ENCODE measurements around the gene GPR78.

GPR78 gene

GRCh38 chr4:8580321-8581093 is at the start of gene GPR78:
Gene GPR78 (plus strand): TSS chr4:8580392. CDS start chr4:8580983, 591 bp downstream.
- ATAC-seq (replicated peaks; ENCODE audit: extremely low read depth, poor library complexity, severe bottlenecking) (no peak), DNase-seq (ENCODE audit: low spot score in 2 of 2) (no peak)
- Mint-ChIP-seq H3K4me1 (no peaks in the 10 kb centered on the region), H3K4me3 (no peak within 1 kb of the TSS), H3K27me3 (peaks cover 68% of the 10 kb centered on the region), H3K27ac (ENCODE audit: low read depth) (peak within 1 kb of the TSS; percentile 23), H3K9me3 (no peaks in the 10 kb centered on the region), H3K36me3 (ENCODE audit: insufficient read depth) (no peaks in the 10 kb centered on the region)

DNA sequence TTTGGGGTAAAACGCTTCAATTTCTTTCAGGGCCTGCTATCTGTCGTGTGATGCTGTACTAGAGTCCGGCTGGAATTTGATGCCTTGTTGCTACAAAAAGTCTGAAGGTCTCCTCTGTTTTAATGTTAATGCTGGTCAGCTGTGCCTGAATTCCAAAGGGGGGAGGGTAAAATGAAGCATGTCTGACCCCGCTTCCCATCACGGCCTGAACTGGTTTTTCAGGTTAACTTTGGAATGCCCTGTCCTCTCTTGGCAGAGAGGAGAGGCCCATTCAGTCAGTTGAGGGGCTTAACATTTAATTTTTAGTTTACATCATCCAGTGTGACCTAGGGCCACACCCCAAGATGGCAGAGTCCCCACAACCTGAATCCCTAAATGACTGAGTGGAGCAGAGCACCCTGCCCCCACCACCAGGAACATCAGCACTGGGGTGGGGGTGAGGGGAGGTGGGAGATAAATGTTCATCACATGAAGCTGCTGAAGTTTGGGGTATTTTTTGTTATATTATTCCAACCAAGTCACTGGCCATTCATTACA is 47.9 kb upstream of the GPR78 start:
- Mint-ChIP-seq H3K36me3 (ENCODE audit: insufficient read depth) (no peaks in the 10 kb centered on the region), H3K4me3 (no peak overlapping the region), H3K9me3 (no peaks in the 10 kb centered on the region), H3K4me1 (no peaks in the 10 kb centered on the region), H3K27ac (ENCODE audit: low read depth) (no peak overlapping the region), H3K27me3 (peaks cover 22% of the 10 kb centered on the region)
- no peak for ATAC-seq (replicated peaks; ENCODE audit: extremely low read depth, poor library complexity, severe bottlenecking)
- DNase-seq (ENCODE audit: low spot score in 2 of 2): no peak

- Mint-ChIP-seq H3K27ac (ENCODE audit: low read depth) (no peak overlapping the region), H3K27me3 (peaks cover 30% of the 10 kb centered on the region), H3K4me1 (no peaks in the 10 kb centered on the region), H3K9me3 (no peaks in the 10 kb centered on the region), H3K36me3 (ENCODE audit: insufficient read depth) (no peaks in the 10 kb centered on the region), H3K4me3 (no peak overlapping the region)
- no peak for ATAC-seq (replicated peaks; ENCODE audit: extremely low read depth, poor library complexity, severe bottlenecking)
- no peak for DNase-seq (ENCODE audit: low spot score in 2 of 2)
Measured at GRCh38 chr4:8533274-8533865, 46.8 kb upstream of the GPR78 start.

GRCh38 chr4:8534129-8534528 is 46.1 kb upstream of the GPR78 start:
- no peak overlapping the region for H3K27ac Mint-ChIP-seq (ENCODE audit: low read depth)
- H3K4me1 Mint-ChIP-seq: no peaks in the 10 kb centered on the region
- H3K27me3 Mint-ChIP-seq: peaks cover 32% of the 10 kb centered on the region
- ATAC-seq (replicated peaks; ENCODE audit: extremely low read depth, poor library complexity, severe bottlenecking): no peak
- H3K9me3 Mint-ChIP-seq: no peaks in the 10 kb centered on the region
- no peak overlapping the region for H3K4me3 Mint-ChIP-seq
- H3K36me3 Mint-ChIP-seq (ENCODE audit: insufficient read depth): no peaks in the 10 kb centered on the region
- no peak for DNase-seq (ENCODE audit: low spot score in 2 of 2)

DNA sequence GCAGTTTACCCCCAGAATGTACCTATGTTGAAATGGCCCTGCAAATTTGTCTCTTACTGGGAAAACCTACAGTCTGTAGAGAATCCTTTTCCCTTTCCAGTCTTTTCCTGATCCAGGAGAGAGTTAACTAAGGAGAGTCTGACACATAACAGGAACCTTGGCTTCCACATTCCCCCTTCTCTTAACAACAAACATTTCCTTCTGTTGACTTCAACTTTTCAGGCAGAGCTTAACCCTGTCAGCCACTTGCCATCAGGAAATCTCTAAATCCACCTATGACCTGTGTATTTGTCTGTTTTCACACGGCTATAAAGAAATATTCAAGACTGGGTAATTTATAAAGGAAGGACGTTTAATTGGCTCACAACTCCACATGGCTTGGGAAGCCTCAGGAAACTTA is 45.6 kb upstream of the GPR78 start:
- Mint-ChIP-seq H3K27ac (ENCODE audit: low read depth) (no peak overlapping the region), H3K4me3 (no peak overlapping the region), H3K36me3 (ENCODE audit: insufficient read depth) (no peaks in the 10 kb centered on the region), H3K27me3 (peaks cover 32% of the 10 kb centered on the region), H3K4me1 (no peaks in the 10 kb centered on the region), H3K9me3 (no peaks in the 10 kb centered on the region)
- DNase-seq (ENCODE audit: low spot score in 2 of 2) (no peak), ATAC-seq (replicated peaks; ENCODE audit: extremely low read depth, poor library complexity, severe bottlenecking) (no peak)

GRCh38 chr4:8536467-8536866 is 43.7 kb upstream of the GPR78 start:
- no peaks in the 10 kb centered on the region for H3K36me3 Mint-ChIP-seq (ENCODE audit: insufficient read depth)
- peaks cover 17% of the 10 kb centered on the region for H3K27me3 Mint-ChIP-seq
- peak overlapping the region; percentile 41 for H3K27ac Mint-ChIP-seq (ENCODE audit: low read depth)
- no peaks in the 10 kb centered on the region for H3K4me1 Mint-ChIP-seq
- H3K4me3 Mint-ChIP-seq: no peak overlapping the region
- DNase-seq (ENCODE audit: low spot score in 2 of 2) (no peak), ATAC-seq (replicated peaks; ENCODE audit: extremely low read depth, poor library complexity, severe bottlenecking) (no peak)
- no peaks in the 10 kb centered on the region for H3K9me3 Mint-ChIP-seq

DNA sequence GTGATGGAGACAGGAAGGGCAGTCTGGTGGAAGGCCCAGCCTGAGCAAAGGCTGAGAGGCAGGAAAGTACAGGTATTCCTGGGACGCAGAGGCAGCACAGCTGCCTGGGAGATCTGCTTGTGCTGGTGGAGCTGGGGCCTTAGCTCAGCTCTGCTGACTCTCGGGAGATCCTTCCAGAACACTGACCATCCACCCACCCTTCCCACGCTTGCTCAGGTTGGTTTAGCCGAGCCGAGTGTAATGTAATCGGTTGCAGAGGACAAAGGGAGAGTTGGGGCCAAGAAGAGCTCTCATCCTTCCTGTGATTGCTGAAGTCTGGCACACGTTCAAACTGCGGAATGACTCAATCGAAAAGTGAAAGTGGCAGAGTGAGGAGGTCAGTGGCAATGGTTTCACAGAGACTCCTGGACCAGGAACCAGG is 43.1 kb upstream of the GPR78 start:
- Mint-ChIP-seq H3K27me3 (peaks cover 12% of the 10 kb centered on the region), H3K4me1 (no peaks in the 10 kb centered on the region), H3K4me3 (no peak overlapping the region), H3K9me3 (no peaks in the 10 kb centered on the region), H3K27ac (ENCODE audit: low read depth) (no peak overlapping the region), H3K36me3 (ENCODE audit: insufficient read depth) (no peaks in the 10 kb centered on the region)
- no peak for DNase-seq (ENCODE audit: low spot score in 2 of 2)
- ATAC-seq (replicated peaks; ENCODE audit: extremely low read depth, poor library complexity, severe bottlenecking): no peak

- no peak overlapping the region for H3K27ac Mint-ChIP-seq (ENCODE audit: low read depth)
- DNase-seq (ENCODE audit: low spot score in 2 of 2) (no peak), ATAC-seq (replicated peaks; ENCODE audit: extremely low read depth, poor library complexity, severe bottlenecking) (no peak)
- no peak overlapping the region for H3K4me3 Mint-ChIP-seq
- H3K36me3 Mint-ChIP-seq (ENCODE audit: insufficient read depth): no peaks in the 10 kb centered on the region
- H3K9me3 Mint-ChIP-seq: no peaks in the 10 kb centered on the region
- H3K4me1 Mint-ChIP-seq: no peaks in the 10 kb centered on the region
- peaks cover 10% of the 10 kb centered on the region for H3K27me3 Mint-ChIP-seq
Measured at GRCh38 chr4:8538076-8538702, 42.0 kb upstream of the GPR78 start.

DNA sequence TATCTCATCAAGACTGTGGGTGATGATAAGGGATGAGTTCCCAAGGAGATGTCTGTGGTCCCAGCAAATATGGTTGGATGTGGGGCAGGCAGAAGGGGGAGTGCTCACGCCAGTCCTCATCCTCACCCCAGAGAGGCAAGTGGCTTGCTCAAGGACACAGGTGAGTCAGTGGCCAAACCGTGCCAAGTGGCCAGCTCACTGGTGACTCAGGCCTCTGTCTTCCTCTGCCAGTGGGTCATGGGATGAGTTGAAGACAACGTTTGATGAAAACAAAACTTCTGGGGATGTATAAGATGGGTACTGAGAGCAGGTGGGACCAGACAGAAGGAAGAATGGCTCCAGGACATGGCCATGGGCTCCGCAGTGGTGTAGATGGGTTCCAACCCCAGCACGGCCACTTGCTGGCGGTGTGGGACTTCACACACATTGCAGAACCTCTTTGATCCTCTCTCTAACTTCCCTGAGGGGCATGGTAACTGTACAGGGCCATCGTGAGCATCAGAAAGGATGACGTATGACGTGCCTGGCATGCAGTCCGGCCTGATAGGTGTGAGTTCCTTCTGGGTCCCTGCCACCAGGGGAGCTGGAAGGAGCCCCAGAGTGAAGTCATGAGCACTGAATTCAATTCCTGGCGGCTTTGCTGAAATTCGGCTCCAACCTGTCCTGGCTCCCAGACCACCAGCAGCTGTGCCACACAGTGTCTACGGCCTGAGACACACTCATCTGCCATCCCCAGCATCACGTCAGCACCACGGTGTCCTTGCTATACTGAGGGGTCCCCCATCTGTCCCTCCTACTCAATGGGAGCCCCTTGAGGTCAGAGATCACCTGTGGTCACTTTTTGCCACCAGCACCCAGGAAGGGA is 41.3 kb upstream of the GPR78 start:
- ATAC-seq (replicated peaks; ENCODE audit: extremely low read depth, poor library complexity, severe bottlenecking) (no peak), DNase-seq (ENCODE audit: low spot score in 2 of 2) (no peak)
- H3K9me3 Mint-ChIP-seq: no peaks in the 10 kb centered on the region
- no peaks in the 10 kb centered on the region for H3K36me3 Mint-ChIP-seq (ENCODE audit: insufficient read depth)
- H3K4me3 Mint-ChIP-seq: no peak overlapping the region
- H3K27me3 Mint-ChIP-seq: peaks cover 10% of the 10 kb centered on the region
- H3K4me1 Mint-ChIP-seq: no peaks in the 10 kb centered on the region
- no peak overlapping the region for H3K27ac Mint-ChIP-seq (ENCODE audit: low read depth)

DNA sequence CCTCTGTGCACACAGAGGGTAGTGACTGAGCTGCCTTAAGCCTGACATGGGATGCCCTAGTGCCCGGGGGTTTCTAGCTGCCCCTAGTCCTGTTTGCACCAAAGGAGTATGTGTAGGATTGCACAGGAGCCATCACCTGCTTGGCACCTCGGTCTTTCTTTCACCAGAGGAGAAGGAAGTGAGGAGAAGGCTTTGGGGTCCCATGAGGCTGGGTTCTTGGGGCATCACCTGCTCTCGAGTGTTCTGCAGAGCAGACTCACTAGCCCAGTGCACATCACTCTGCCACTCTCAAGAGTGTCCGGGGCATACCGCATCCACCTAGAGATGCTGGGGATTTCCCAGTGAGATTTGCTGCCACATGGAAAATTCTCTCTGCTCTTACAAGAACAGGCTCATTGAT is 40.5 kb upstream of the GPR78 start:
- Mint-ChIP-seq H3K9me3 (no peaks in the 10 kb centered on the region), H3K27me3 (peaks cover 17% of the 10 kb centered on the region), H3K4me1 (no peaks in the 10 kb centered on the region), H3K36me3 (ENCODE audit: insufficient read depth) (no peaks in the 10 kb centered on the region), H3K4me3 (no peak overlapping the region), H3K27ac (ENCODE audit: low read depth) (no peak overlapping the region)
- DNase-seq (ENCODE audit: low spot score in 2 of 2) (no peak), ATAC-seq (replicated peaks; ENCODE audit: extremely low read depth, poor library complexity, severe bottlenecking) (no peak)

DNA sequence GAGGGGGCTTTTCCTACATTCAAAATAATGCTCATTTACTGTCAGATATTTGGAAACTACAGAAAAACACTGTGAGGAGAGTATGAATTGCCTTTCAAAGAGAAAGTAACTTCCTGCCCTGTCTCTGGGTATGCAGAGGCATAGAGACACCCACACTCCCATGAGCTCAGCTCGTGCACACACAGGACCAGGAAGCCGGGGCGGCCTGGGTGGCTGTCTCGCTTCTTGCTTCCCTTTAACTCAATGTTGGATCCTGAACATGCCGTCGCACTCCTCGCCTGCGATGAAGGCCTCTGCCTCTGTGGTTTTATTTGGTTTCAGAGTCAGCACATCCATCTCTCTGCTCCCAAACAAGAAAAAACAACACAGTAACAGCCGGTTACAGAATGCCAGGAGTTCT is 40.1 kb upstream of the GPR78 start:
- no peak for DNase-seq (ENCODE audit: low spot score in 2 of 2)

DNA sequence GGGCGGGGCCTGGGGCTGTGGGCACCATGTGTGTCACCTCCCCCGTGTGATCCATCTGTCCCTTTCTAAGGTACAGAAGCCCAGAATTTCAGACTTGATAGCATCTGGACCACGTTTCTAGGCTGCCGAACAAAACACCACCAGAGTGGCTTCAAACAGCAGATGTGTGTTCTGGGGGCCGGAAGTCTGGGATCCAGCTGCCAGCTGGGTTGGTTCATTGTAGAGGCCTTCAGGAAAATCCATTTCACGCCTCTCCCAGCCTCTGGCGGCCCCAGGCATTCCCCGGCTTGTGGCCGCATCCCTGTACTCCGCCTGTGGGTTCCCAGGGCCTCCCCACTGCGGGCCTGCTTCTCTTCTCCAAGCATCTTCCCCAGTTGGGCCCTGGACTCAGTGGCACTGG is 39.6 kb upstream of the GPR78 start:
- DNase-seq (ENCODE audit: low spot score in 2 of 2) (no peak), ATAC-seq (replicated peaks; ENCODE audit: extremely low read depth, poor library complexity, severe bottlenecking) (no peak)
- Mint-ChIP-seq H3K4me1 (no peaks in the 10 kb centered on the region), H3K9me3 (no peaks in the 10 kb centered on the region), H3K36me3 (ENCODE audit: insufficient read depth) (no peaks in the 10 kb centered on the region), H3K27ac (ENCODE audit: low read depth) (no peak overlapping the region), H3K27me3 (peaks cover 27% of the 10 kb centered on the region), H3K4me3 (no peak overlapping the region)

More for the DNA sequence above, 40.1 kb upstream of the GPR78 start:
- Mint-ChIP-seq H3K27ac (ENCODE audit: low read depth) (no peak overlapping the region), H3K36me3 (ENCODE audit: insufficient read depth) (no peaks in the 10 kb centered on the region), H3K4me3 (no peak overlapping the region), H3K9me3 (no peaks in the 10 kb centered on the region), H3K27me3 (peaks cover 22% of the 10 kb centered on the region), H3K4me1 (no peaks in the 10 kb centered on the region)
- no peak for ATAC-seq (replicated peaks; ENCODE audit: extremely low read depth, poor library complexity, severe bottlenecking)

All from central memory CD8-positive, alpha-beta T cell (primary cell).